ENCODE data around the gene HSP90AB1.

- no peak for TF ChIP-seq CTCF (IDR thresholded peaks at IDR 0.05)
- no peak for TF ChIP-seq POLR2A (IDR thresholded peaks at IDR 0.05)
Observed at GRCh38 chr6:44245391-44245911, 1.4 kb upstream of the HSP90AB1 start.
